ENCODE data around the gene FTCD.
"Not testable (repeated sequence)": the region's sequence is repeated elsewhere in the genome, so short reads cannot be mapped to it uniquely, and the experiment has no call there.

FTCD gene

GRCh38 chr21:46140352-46141003 is 14.9 kb downstream of the FTCD start:
- DNase-seq (ENCODE audit: low read depth in 2 of 2) = not testable (repeated sequence)

GRCh38 chr21:46139686-46140085 is 15.7 kb downstream of the FTCD start:
- DNase-seq (ENCODE audit: low read depth in 2 of 2) = no peak

GRCh38 chr21:46138383-46138970 is 16.9 kb downstream of the FTCD start:
- DNase-seq (ENCODE audit: low read depth in 2 of 2) = no peak

- no peak for DNase-seq (ENCODE audit: low read depth in 2 of 2)
Observed at GRCh38 chr21:46137908-46138307, 17.5 kb downstream of the FTCD start.

- DNase-seq (ENCODE audit: low read depth in 2 of 2) = no peak
Observed at GRCh38 chr21:46136739-46137349, 18.5 kb downstream of the FTCD start.

GRCh38 chr21:46135782-46136395 is 19.5 kb downstream of the FTCD start:
- DNase-seq (ENCODE audit: low read depth in 2 of 2) = no peak

- DNase-seq (ENCODE audit: low read depth in 2 of 2) = no peak
Observed at GRCh38 chr21:46131838-46132651, 23.3 kb downstream of the FTCD start.

GRCh38 chr21:46131588-46131837 is 23.9 kb downstream of the FTCD start:
- DNase-seq (ENCODE audit: low read depth in 2 of 2) = no peak

- no peak for DNase-seq (ENCODE audit: low read depth in 2 of 2)
Observed at GRCh38 chr21:46130831-46131587, 24.4 kb downstream of the FTCD start.

GRCh38 chr21:46129846-46130651 is 25.3 kb downstream of the FTCD start:
- DNase-seq (ENCODE audit: low read depth in 2 of 2) = no peak

GRCh38 chr21:46128933-46129571 is 26.3 kb downstream of the FTCD start:
- no peak for DNase-seq (ENCODE audit: low read depth in 2 of 2)

- DNase-seq (ENCODE audit: low read depth in 2 of 2) = no peak
Observed at GRCh38 chr21:46128106-46128932, 27.1 kb downstream of the FTCD start.

GRCh38 chr21:46127239-46128105 is 27.9 kb downstream of the FTCD start:
- no peak for DNase-seq (ENCODE audit: low read depth in 2 of 2)

- DNase-seq (ENCODE audit: low read depth in 2 of 2) = no peak
Observed at GRCh38 chr21:46126309-46127238, 28.8 kb downstream of the FTCD start.

GRCh38 chr21:46125846-46126301 is 29.5 kb downstream of the FTCD start:
- no peak for DNase-seq (ENCODE audit: low read depth in 2 of 2)

GRCh38 chr21:46124926-46125845 is 30.2 kb downstream of the FTCD start:
- DNase-seq (ENCODE audit: low read depth in 2 of 2) = no peak

Measured in stimulated activated CD4-positive, alpha-beta T cell treated with anti-CD3 and anti-CD28 coated beads, Interleukin-4, amount 100 ng/mL, for 48 hours (primary cell).